HEK293 (cell line): ENCODE data around the gene RABAC1.

ENCODE experiments used
- MZF1 ChIP-seq: fragments of 450-650 bp; formaldehyde crosslinking; IDR thresholded peaks from 2 replicates; pipeline ENCODE4 v1.5.1; 2017; ENCODE audit warnings: missing biosample characterization, missing genetic modification characterization, borderline replicate concordance
- ZBTB17 ChIP-seq: fragments of 450-650 bp; formaldehyde crosslinking; IDR thresholded peaks from 2 replicates; pipeline ENCODE4 v1.5.1; 2016; ENCODE audit warnings: missing biosample characterization, missing genetic modification characterization
- ZNF10 ChIP-seq: fragments of 450-650 bp; formaldehyde crosslinking; IDR thresholded peaks from 2 replicates; pipeline ENCODE4 v1.5.1; 2017; ENCODE audit warnings: missing biosample characterization, missing genetic modification characterization
- ZNF138 ChIP-seq: fragments of 450-650 bp; formaldehyde crosslinking; IDR thresholded peaks from 2 replicates; pipeline ENCODE4 v1.5.1; 2016; ENCODE audit warnings: missing biosample characterization, missing genetic modification characterization, borderline replicate concordance
- ZNF184 ChIP-seq: fragments of 450-650 bp; IDR thresholded peaks from 2 replicates; pipeline ENCODE4 v1.5.1; 2018; ENCODE audit warnings: missing biosample characterization, mild to moderate bottlenecking, missing genetic modification characterization
- ZNF623 ChIP-seq: fragments of 450-650 bp; formaldehyde crosslinking; IDR thresholded peaks from 2 replicates; pipeline ENCODE4 v1.5.1; 2016; ENCODE audit warnings: missing biosample characterization, missing genetic modification characterization
- ZXDB ChIP-seq: fragments of 450-650 bp; formaldehyde crosslinking; IDR thresholded peaks from 2 replicates; pipeline ENCODE4 v1.5.1; 2016; ENCODE audit warnings: missing biosample characterization, missing genetic modification characterization
- TF ChIP-seq, protein P1 (sequence below): fragments of 450-650 bp; formaldehyde crosslinking; IDR thresholded peaks from 2 replicates; pipeline ENCODE4 v1.5.1; 2016; ENCODE audit warnings: missing biosample characterization, missing genetic modification characterization
- TF ChIP-seq, protein P2 (sequence below): fragments of 450-650 bp; formaldehyde crosslinking; IDR thresholded peaks from 2 replicates; pipeline ENCODE4 v1.5.1; 2016; ENCODE audit warnings: missing biosample characterization, missing genetic modification characterization, borderline replicate concordance
- TF ChIP-seq, protein P3 (sequence below): fragments of 450-650 bp; formaldehyde crosslinking; IDR thresholded peaks from 2 replicates; pipeline ENCODE4 v1.5.1; 2016; ENCODE audit warnings: missing biosample characterization, missing genetic modification characterization
- TF ChIP-seq, protein P4 (sequence below): fragments of 450-650 bp; formaldehyde crosslinking; optimal IDR thresholded peaks from 2 replicates; pipeline ENCODE3; 2016; ENCODE audit warnings: missing biosample characterization, mild to moderate bottlenecking, missing genetic modification characterization
- TF ChIP-seq, protein P5 (sequence below): fragments of 450-650 bp; formaldehyde crosslinking; IDR thresholded peaks from 2 replicates; pipeline ENCODE4 v1.5.1; 2016; ENCODE audit warnings: missing biosample characterization, missing genetic modification characterization

DNA sequence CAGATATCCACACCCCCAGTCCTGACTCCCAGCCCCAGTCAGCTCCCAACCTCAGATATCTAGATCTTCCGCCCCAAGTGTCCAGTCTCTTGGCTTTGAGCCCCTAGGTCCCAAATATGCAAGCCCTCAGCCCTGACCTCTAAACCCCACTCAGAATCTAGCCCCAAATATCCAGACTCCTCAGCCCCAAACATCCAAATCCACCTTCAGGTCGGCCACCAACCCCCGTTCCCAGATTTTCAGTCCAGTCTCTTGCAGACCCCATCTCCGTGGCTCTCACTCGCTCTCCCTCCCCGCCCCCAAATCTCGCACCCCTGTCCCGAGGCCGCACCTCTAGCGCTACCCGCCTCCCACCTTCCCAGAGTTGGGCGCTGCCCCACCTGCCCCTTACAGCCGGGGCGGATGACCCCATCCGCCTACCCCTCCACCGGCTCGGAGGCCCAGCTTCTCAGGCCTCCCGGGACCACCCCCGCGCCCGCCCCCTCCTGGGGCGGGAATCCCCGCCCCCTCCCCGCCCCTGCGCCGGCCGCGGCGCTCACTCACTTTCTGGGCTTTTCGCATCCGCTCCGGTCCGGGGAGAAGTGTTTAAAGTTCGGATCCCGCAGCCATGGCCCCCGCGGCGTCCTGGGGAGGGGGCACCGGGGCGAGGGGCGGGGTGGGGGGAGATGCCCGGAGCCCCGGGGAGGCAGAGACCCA is 31.5 kb downstream of the RABAC1 start:
- TF ChIP-seq, protein P1, sequence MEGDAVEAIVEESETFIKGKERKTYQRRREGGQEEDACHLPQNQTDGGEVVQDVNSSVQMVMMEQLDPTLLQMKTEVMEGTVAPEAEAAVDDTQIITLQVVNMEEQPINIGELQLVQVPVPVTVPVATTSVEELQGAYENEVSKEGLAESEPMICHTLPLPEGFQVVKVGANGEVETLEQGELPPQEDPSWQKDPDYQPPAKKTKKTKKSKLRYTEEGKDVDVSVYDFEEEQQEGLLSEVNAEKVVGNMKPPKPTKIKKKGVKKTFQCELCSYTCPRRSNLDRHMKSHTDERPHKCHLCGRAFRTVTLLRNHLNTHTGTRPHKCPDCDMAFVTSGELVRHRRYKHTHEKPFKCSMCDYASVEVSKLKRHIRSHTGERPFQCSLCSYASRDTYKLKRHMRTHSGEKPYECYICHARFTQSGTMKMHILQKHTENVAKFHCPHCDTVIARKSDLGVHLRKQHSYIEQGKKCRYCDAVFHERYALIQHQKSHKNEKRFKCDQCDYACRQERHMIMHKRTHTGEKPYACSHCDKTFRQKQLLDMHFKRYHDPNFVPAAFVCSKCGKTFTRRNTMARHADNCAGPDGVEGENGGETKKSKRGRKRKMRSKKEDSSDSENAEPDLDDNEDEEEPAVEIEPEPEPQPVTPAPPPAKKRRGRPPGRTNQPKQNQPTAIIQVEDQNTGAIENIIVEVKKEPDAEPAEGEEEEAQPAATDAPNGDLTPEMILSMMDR (tag by site-specific recombination) = no peak
- TF ChIP-seq ZNF138 (tag by site-specific recombination) = no peak
- no peak for TF ChIP-seq ZNF10 (tag by site-specific recombination)
- TF ChIP-seq, protein P2, sequence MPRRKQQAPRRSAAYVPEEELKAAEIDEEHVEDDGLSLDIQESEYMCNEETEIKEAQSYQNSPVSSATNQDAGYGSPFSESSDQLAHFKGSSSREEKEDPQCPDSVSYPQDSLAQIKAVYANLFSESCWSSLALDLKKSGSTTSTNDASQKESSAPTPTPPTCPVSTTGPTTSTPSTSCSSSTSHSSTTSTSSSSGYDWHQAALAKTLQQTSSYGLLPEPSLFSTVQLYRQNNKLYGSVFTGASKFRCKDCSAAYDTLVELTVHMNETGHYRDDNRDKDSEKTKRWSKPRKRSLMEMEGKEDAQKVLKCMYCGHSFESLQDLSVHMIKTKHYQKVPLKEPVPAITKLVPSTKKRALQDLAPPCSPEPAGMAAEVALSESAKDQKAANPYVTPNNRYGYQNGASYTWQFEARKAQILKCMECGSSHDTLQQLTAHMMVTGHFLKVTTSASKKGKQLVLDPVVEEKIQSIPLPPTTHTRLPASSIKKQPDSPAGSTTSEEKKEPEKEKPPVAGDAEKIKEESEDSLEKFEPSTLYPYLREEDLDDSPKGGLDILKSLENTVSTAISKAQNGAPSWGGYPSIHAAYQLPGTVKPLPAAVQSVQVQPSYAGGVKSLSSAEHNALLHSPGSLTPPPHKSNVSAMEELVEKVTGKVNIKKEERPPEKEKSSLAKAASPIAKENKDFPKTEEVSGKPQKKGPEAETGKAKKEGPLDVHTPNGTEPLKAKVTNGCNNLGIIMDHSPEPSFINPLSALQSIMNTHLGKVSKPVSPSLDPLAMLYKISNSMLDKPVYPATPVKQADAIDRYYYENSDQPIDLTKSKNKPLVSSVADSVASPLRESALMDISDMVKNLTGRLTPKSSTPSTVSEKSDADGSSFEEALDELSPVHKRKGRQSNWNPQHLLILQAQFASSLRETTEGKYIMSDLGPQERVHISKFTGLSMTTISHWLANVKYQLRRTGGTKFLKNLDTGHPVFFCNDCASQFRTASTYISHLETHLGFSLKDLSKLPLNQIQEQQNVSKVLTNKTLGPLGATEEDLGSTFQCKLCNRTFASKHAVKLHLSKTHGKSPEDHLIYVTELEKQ (tag by site-specific recombination) = no peak
- no peak for TF ChIP-seq ZNF184
- no peak for TF ChIP-seq ZNF623
- TF ChIP-seq, protein P3, sequence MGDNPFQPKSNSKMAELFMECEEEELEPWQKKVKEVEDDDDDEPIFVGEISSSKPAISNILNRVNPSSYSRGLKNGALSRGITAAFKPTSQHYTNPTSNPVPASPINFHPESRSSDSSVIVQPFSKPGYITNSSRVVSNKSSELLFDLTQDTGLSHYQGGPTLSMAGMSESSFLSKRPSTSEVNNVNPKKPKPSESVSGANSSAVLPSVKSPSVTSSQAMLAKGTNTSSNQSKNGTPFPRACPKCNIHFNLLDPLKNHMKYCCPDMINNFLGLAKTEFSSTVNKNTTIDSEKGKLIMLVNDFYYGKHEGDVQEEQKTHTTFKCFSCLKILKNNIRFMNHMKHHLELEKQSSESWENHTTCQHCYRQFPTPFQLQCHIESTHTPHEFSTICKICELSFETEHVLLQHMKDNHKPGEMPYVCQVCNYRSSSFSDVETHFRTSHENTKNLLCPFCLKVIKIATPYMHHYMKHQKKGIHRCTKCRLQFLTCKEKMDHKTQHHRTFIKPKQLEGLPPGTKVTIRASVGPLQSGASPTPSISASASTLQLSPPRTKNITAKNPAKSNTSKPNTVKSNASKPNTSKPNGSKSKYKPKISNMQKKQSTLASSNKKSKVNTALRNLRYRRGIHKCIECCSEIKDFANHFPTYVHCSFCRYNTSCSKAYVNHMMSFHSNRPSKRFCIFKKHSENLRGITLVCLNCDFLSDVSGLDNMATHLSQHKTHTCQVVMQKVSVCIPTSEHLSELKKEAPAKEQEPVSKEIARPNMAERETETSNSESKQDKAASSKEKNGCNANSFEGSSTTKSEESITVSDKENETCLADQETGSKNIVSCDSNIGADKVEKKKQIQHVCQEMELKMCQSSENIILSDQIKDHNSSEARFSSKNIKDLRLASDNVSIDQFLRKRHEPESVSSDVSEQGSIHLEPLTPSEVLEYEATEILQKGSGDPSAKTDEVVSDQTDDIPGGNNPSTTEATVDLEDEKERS (tag by site-specific recombination) = no peak
- TF ChIP-seq, protein P4, sequence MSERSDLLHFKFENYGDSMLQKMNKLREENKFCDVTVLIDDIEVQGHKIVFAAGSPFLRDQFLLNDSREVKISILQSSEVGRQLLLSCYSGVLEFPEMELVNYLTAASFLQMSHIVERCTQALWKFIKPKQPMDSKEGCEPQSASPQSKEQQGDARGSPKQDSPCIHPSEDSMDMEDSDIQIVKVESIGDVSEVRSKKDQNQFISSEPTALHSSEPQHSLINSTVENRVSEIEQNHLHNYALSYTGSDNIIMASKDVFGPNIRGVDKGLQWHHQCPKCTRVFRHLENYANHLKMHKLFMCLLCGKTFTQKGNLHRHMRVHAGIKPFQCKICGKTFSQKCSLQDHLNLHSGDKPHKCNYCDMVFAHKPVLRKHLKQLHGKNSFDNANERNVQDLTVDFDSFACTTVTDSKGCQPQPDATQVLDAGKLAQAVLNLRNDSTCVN (tag by site-specific recombination) = no peak
- TF ChIP-seq, protein P5, sequence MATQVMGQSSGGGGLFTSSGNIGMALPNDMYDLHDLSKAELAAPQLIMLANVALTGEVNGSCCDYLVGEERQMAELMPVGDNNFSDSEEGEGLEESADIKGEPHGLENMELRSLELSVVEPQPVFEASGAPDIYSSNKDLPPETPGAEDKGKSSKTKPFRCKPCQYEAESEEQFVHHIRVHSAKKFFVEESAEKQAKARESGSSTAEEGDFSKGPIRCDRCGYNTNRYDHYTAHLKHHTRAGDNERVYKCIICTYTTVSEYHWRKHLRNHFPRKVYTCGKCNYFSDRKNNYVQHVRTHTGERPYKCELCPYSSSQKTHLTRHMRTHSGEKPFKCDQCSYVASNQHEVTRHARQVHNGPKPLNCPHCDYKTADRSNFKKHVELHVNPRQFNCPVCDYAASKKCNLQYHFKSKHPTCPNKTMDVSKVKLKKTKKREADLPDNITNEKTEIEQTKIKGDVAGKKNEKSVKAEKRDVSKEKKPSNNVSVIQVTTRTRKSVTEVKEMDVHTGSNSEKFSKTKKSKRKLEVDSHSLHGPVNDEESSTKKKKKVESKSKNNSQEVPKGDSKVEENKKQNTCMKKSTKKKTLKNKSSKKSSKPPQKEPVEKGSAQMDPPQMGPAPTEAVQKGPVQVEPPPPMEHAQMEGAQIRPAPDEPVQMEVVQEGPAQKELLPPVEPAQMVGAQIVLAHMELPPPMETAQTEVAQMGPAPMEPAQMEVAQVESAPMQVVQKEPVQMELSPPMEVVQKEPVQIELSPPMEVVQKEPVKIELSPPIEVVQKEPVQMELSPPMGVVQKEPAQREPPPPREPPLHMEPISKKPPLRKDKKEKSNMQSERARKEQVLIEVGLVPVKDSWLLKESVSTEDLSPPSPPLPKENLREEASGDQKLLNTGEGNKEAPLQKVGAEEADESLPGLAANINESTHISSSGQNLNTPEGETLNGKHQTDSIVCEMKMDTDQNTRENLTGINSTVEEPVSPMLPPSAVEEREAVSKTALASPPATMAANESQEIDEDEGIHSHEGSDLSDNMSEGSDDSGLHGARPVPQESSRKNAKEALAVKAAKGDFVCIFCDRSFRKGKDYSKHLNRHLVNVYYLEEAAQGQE (tag by site-specific recombination) = no peak
- TF ChIP-seq MZF1 (tag by site-specific recombination) = no peak
- no peak for TF ChIP-seq ZBTB17 (tag by site-specific recombination)
- TF ChIP-seq ZXDB (tag by site-specific recombination) = no peak
